ENCODE data around the gene P2RX2.
"Not testable (repeated sequence)": the region's sequence is repeated elsewhere in the genome, so short reads cannot be mapped to it uniquely, and the experiment has no call there.

The P2RX2 gene

GRCh38 chr12:132584429-132584828 lies 34.1 kb upstream of the P2RX2 start:
- no peak for DNase-seq

- no peak for DNase-seq
These were observed 33.4 kb upstream of the P2RX2 start for GRCh38 chr12:132585177-132585576.

- DNase-seq = no peak
These were observed 31.6 kb upstream of the P2RX2 start for GRCh38 chr12:132586929-132587328.

- DNase-seq = no peak
These were observed 30.8 kb upstream of the P2RX2 start for GRCh38 chr12:132587781-132588180.

- DNase-seq = no peak
These were observed 30.3 kb upstream of the P2RX2 start for GRCh38 chr12:132588319-132588718.

- DNase-seq = no peak
These were observed 29.5 kb upstream of the P2RX2 start for GRCh38 chr12:132588821-132589669.

GRCh38 chr12:132591107-132591935 lies 27.3 kb upstream of the P2RX2 start:
- DNase-seq = no peak

- DNase-seq = no peak
These were observed 26.1 kb upstream of the P2RX2 start for GRCh38 chr12:132592282-132592970.

- DNase-seq = no peak
These were observed 25.5 kb upstream of the P2RX2 start for GRCh38 chr12:132593071-132593470.

GRCh38 chr12:132593521-132593920 lies 25.1 kb upstream of the P2RX2 start:
- DNase-seq = no peak

- no peak for DNase-seq
These were observed 24.6 kb upstream of the P2RX2 start for GRCh38 chr12:132593938-132594358.

GRCh38 chr12:132595183-132595582 lies 23.4 kb upstream of the P2RX2 start:
- DNase-seq = no peak

GRCh38 chr12:132596016-132596415 lies 22.6 kb upstream of the P2RX2 start:
- no peak for DNase-seq

- DNase-seq = no peak
These were observed 21.0 kb upstream of the P2RX2 start for GRCh38 chr12:132597333-132598316.

GRCh38 chr12:132599502-132599901 lies 19.1 kb upstream of the P2RX2 start:
- not testable (repeated sequence) for DNase-seq

GRCh38 chr12:132600048-132601032 lies 18.2 kb upstream of the P2RX2 start:
- peak; percentile 43 for DNase-seq

- DNase-seq = no peak
These were observed 17.2 kb upstream of the P2RX2 start for GRCh38 chr12:132601171-132601883.

GRCh38 chr12:132602572-132603239 lies 15.9 kb upstream of the P2RX2 start:
- DNase-seq = no peak
